MM.1S (cell line): ENCODE measurements around the gene C19orf73.

ENCODE experiments used
- DNase-seq: peaks from one replicate; pipeline ENCODE4 v3.0.0-alpha.2; 2015
- H2AFZ ChIP-seq: fragments of 300-600 bp; sonication (generic); 2 replicates; pipeline ENCODE4 v1.6.0; 2016; ENCODE audit warnings: antibody characterized with exemption, low read length
- H3F3A ChIP-seq: fragments of 300-600 bp; sonication (generic); 2 replicates; pipeline ENCODE4 v1.6.1; 2016; ENCODE audit warnings: mild to moderate bottlenecking, antibody characterized with exemption, low read length, moderate library complexity, mixed read lengths; ENCODE audit not compliant: insufficient read depth
- H3K27ac ChIP-seq: fragments of 300-600 bp; sonication (generic); 2 replicates; pipeline ENCODE4 v1.5.1; 2016; ENCODE audit warnings: mild to moderate bottlenecking, low read length
- H3K27me3 ChIP-seq: fragments of 300-600 bp; sonication (generic); replicated peaks from 2 replicates; pipeline ENCODE4 v1.6.0; 2016; ENCODE audit warnings: low read length; ENCODE audit not compliant: insufficient read depth
- H3K36me3 ChIP-seq: fragments of 300-600 bp; sonication (generic); replicated peaks from 2 replicates; pipeline ENCODE4 v1.6.1; 2016; ENCODE audit warnings: mild to moderate bottlenecking, low read length, mixed read lengths; ENCODE audit not compliant: insufficient read depth
- H3K4me1 ChIP-seq: fragments of 300-600 bp; sonication (generic); 2 replicates; pipeline ENCODE4 v1.6.1; 2016; ENCODE audit warnings: low read length, mixed read lengths
- H3K4me2 ChIP-seq: fragments of 300-600 bp; sonication (generic); 2 replicates; pipeline ENCODE4 v1.6.0; 2016; ENCODE audit warnings: low read depth, low read length
- H3K4me3 ChIP-seq: fragments of 300-600 bp; sonication (generic); 2 replicates; pipeline ENCODE4 v1.5.1; 2016; ENCODE audit warnings: low read length, mixed read lengths
- H3K79me2 ChIP-seq: fragments of 300-600 bp; sonication (generic); 2 replicates; pipeline ENCODE4 v1.6.1; 2016; ENCODE audit warnings: mixed run types, low read length, mixed read lengths
- H3K9ac ChIP-seq: fragments of 300-600 bp; sonication (generic); 2 replicates; pipeline ENCODE4 v1.6.1; 2016; ENCODE audit warnings: low read length, mixed read lengths
- H3K9me2 ChIP-seq: fragments of 300-600 bp; sonication (generic); replicated peaks from 2 replicates; pipeline ENCODE4 v1.6.1; 2016; ENCODE audit warnings: mild to moderate bottlenecking, low read length, mixed read lengths; ENCODE audit not compliant: insufficient read depth
- H3K9me3 ChIP-seq: fragments of 300-600 bp; sonication (generic); replicated peaks from 2 replicates; pipeline ENCODE4 v1.6.1; 2016; ENCODE audit warnings: mild to moderate bottlenecking, low read length, mixed read lengths; ENCODE audit not compliant: insufficient read depth
- H4K20me1 ChIP-seq: fragments of 300-600 bp; sonication (generic); 2 replicates; pipeline ENCODE4 v1.6.1; 2016; ENCODE audit warnings: mild to moderate bottlenecking, low read length, moderate library complexity, mixed read lengths; ENCODE audit not compliant: insufficient read depth
- EZH2 ChIP-seq: fragments of 300-600 bp; sonication (generic); optimal IDR thresholded peaks from 2 replicates; pipeline ENCODE3; 2017; ENCODE audit warnings: low read depth, mild to moderate bottlenecking, antibody characterized with exemption, low read length, mixed read lengths
- EZH2phosphoT487 ChIP-seq: fragments of 300-600 bp; sonication (generic); IDR thresholded peaks from 2 replicates; pipeline ENCODE4 v1.6.1; 2018; ENCODE audit warnings: antibody characterized with exemption, low read length
- TF ChIP-seq, protein P1 (sequence below): fragments of 300-600 bp; sonication (generic); IDR thresholded peaks from 2 replicates; pipeline ENCODE4 v1.5.1; 2016; ENCODE audit warnings: antibody characterized with exemption, low read length, mixed read lengths

Gene C19orf73

DNA sequence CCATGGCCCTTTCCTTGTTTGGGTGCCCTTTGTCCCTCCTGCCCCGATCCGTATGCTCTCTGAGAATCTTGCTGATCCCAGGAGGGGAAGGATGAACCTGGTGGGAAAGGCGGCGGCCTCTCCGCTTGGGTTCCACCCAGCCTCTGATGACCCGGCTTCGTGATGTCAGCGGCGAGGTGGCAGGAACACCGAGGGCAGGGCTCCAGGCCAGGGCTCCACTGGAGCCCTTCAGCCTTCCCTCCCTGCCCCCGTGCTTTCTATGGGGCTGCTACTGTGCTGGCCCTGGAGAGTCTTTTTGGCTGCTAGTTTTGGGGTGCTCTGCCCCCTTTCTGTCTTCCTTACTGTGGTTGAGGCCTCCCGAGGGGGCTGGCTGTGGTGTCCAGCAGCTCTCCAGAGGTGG lies 16.6 kb downstream of the C19orf73 start:
- peaks cover 12% of the 10 kb centered on the region; the same call in 1 of the 2 replicates for H3F3A ChIP-seq
- H3K27ac ChIP-seq, result no peak overlapping the region
- H2AFZ ChIP-seq, result no peak overlapping the region
- H3K9me2 ChIP-seq, result no peaks in the 10 kb centered on the region
- H3K4me1 ChIP-seq, result no peaks in the 10 kb centered on the region
- DNase-seq, result no peak
- no peaks in the 10 kb centered on the region for H3K9me3 ChIP-seq
- no peak overlapping the region for H3K4me2 ChIP-seq
- peaks cover 40% of the 10 kb centered on the region for H3K79me2 ChIP-seq
- no peak for TF ChIP-seq EZH2
- TF ChIP-seq, protein P1, sequence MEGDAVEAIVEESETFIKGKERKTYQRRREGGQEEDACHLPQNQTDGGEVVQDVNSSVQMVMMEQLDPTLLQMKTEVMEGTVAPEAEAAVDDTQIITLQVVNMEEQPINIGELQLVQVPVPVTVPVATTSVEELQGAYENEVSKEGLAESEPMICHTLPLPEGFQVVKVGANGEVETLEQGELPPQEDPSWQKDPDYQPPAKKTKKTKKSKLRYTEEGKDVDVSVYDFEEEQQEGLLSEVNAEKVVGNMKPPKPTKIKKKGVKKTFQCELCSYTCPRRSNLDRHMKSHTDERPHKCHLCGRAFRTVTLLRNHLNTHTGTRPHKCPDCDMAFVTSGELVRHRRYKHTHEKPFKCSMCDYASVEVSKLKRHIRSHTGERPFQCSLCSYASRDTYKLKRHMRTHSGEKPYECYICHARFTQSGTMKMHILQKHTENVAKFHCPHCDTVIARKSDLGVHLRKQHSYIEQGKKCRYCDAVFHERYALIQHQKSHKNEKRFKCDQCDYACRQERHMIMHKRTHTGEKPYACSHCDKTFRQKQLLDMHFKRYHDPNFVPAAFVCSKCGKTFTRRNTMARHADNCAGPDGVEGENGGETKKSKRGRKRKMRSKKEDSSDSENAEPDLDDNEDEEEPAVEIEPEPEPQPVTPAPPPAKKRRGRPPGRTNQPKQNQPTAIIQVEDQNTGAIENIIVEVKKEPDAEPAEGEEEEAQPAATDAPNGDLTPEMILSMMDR, result no peak
- TF ChIP-seq EZH2phosphoT487, result no peak
- H3K36me3 ChIP-seq, result peaks cover 17% of the 10 kb centered on the region
- peaks cover 1% of the 10 kb centered on the region; the same call in 1 of the 2 replicates for H4K20me1 ChIP-seq
- H3K4me3 ChIP-seq, result no peak overlapping the region
- H3K9ac ChIP-seq, result no peak overlapping the region
- H3K27me3 ChIP-seq, result no peaks in the 10 kb centered on the region

DNA sequence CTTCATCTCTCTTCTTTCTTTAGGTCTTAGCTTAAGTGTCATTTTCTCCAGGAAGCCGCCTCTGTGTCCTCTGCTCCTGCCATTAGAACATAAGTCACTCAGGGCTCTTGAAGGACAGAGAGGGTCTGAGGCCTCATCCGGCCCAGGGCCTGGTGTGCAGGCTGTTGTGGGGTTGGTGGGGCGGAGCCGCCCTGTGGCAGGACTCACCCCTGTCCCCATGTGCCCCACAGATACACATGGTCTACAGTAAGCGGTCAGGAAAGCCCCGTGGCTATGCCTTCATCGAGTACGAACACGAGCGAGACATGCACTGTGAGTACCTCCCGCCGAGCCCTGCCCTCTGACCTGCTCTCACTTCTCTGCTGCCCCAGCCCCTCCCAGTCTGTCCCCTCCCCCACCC lies 17.8 kb downstream of the C19orf73 start:
- Histone ChIP-seq H4K20me1 (peaks cover 4% of the 10 kb centered on the region; the same call in 1 of the 2 replicates), H3K27ac (no peak overlapping the region), H3K27me3 (no peaks in the 10 kb centered on the region), H3K9ac (no peak overlapping the region), H3K9me3 (no peaks in the 10 kb centered on the region), H3K4me3 (no peak overlapping the region), H3F3A (peaks cover 15% of the 10 kb centered on the region; the same call in 1 of the 2 replicates), H3K36me3 (peaks cover 17% of the 10 kb centered on the region), H3K4me1 (no peaks in the 10 kb centered on the region), H2AFZ (no peak overlapping the region), H3K79me2 (peaks cover 45% of the 10 kb centered on the region), H3K9me2 (no peaks in the 10 kb centered on the region), H3K4me2 (no peak overlapping the region)
- TF ChIP-seq, protein P1, result no peak
- TF ChIP-seq EZH2 (no peak), EZH2phosphoT487 (no peak)
- DNase-seq, result no peak

DNA sequence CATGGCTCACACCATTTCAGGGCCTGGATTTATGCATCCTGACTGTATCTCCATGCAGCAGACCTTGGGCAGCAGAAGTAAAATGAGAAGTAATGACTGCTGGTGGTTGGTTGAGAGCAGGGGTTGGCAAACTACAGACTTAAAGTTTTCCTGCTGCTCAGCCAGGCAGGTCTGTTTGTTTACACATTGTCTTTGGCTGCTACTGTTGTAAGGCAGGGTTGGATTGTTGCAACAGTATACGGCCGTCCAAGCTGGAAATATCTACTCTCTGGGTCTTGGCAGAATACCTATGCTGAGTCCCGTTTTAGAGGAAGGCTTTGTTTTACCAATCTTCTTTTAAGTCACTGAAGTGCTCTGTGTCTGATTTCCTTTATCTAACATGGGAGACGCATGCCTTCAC lies 20.1 kb downstream of the C19orf73 start:
- H3K27ac ChIP-seq, result no peak overlapping the region
- peaks cover 68% of the 10 kb centered on the region for H3K79me2 ChIP-seq
- peaks cover 17% of the 10 kb centered on the region; the same call in 1 of the 2 replicates for H3K36me3 ChIP-seq
- DNase-seq, result no peak
- H2AFZ ChIP-seq, result no peak overlapping the region
- TF ChIP-seq EZH2phosphoT487 (no peak), EZH2 (no peak)
- TF ChIP-seq, protein P1, result no peak
- H3K4me2 ChIP-seq, result no peak overlapping the region
- no peak overlapping the region for H3K4me3 ChIP-seq
- no peaks in the 10 kb centered on the region for H3K27me3 ChIP-seq
- no peaks in the 10 kb centered on the region for H3K4me1 ChIP-seq
- no peak overlapping the region for H3K9ac ChIP-seq
- no peaks in the 10 kb centered on the region for H3K9me2 ChIP-seq
- peaks cover 12% of the 10 kb centered on the region for H3F3A ChIP-seq
- H3K9me3 ChIP-seq, result no peaks in the 10 kb centered on the region
- H4K20me1 ChIP-seq, result peaks cover 8% of the 10 kb centered on the region; the same call in 1 of the 2 replicates
